HG03097 (cell line): ENCODE results near the gene ZNF598.

Experiments
- ATAC-seq: cut with Tn5 transposase; IDR thresholded peaks from one replicate; pipeline ENCODE4 v1.9.1; 2021; ENCODE audit not compliant: unreplicated experiment, low FRiP score

The ZNF598 gene

GRCh38 chr16:2008009-2008526 is 1.6 kb downstream of the ZNF598 start:
- ATAC-seq = no peak

GRCh38 chr16:2007081-2007836 is 2.4 kb downstream of the ZNF598 start:
- no peak for ATAC-seq

- ATAC-seq = no peak
These were observed 3.3 kb downstream of the ZNF598 start for GRCh38 chr16:2006317-2006716.

- no peak for ATAC-seq
These were observed 4.0 kb downstream of the ZNF598 start for GRCh38 chr16:2005646-2006045.

- no peak for ATAC-seq
These were observed 4.7 kb downstream of the ZNF598 start for GRCh38 chr16:2004795-2005517.

- no peak for ATAC-seq
These were observed 5.6 kb downstream of the ZNF598 start for GRCh38 chr16:2003827-2004641.

GRCh38 chr16:2003231-2003826 is 6.3 kb downstream of the ZNF598 start:
- ATAC-seq = no peak

GRCh38 chr16:2002406-2003230 is 7.0 kb downstream of the ZNF598 start:
- ATAC-seq = no peak

GRCh38 chr16:2001456-2002355 is 7.9 kb downstream of the ZNF598 start:
- no peak for ATAC-seq

- no peak for ATAC-seq
These were observed 8.6 kb downstream of the ZNF598 start for GRCh38 chr16:2001035-2001434.

- no peak for ATAC-seq
These were observed 9.6 kb downstream of the ZNF598 start for GRCh38 chr16:1999866-2000514.

- ATAC-seq = no peak
These were observed 10.5 kb downstream of the ZNF598 start for GRCh38 chr16:1998852-1999801.

- no peak for ATAC-seq
These were observed 11.2 kb downstream of the ZNF598 start for GRCh38 chr16:1998360-1998835.

GRCh38 chr16:1997494-1998359 is 11.9 kb downstream of the ZNF598 start:
- no peak for ATAC-seq

- ATAC-seq = no peak
These were observed 15.9 kb downstream of the ZNF598 start for GRCh38 chr16:1993731-1994131.

GRCh38 chr16:1992704-1993317 is 16.8 kb downstream of the ZNF598 start:
- ATAC-seq = no peak
